ENCODE results near the gene TRIM24. TPM values are rescaled to one million over a fixed set of nuclear protein-coding genes. Genes with fewer than 3 reads are reported as not detected.

The TRIM24 gene
- total and polyA plus RNA-seq, 2 experiments from 2014 or later = 3.4 to 7.5 TPM

DNA sequence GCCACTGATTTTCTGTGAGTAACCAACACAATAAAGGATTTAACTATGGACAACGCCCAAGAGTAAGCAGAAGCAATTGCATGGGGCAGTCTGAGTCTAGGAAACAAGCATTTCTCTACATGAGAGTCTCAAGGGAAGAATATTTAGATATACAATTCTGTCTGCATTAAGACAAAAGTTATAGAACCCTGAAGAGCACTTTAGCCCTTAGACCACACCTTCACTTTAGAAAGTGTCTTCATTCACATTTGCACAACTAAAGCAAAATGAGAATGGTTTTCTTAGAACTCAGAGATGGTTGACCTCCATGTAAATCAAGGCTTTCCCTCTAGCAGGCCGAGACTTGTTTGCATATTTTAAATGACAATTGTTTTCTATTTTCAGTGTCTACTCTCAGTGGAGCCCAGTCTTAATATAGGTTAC, 25.5 kb upstream of the TRIM24 start:
- in situ Hi-C loops (cut with MboI) = no loop called here
- H2AFZ ChIP-seq = no peak overlapping the region
- peaks cover 3% of the 10 kb centered on the region for H3K9me3 ChIP-seq (ENCODE audit: low read depth)
- no peak for DNase-seq
- no peak overlapping the region for H3K27ac ChIP-seq
- H3K9me2 ChIP-seq (ENCODE audit: insufficient read depth) = no peaks in the 10 kb centered on the region
- H3F3A ChIP-seq (ENCODE audit: insufficient read depth) = no peaks in the 10 kb centered on the region
- no peak overlapping the region for H3K4me3 ChIP-seq
- H3K27me3 ChIP-seq (replicated peaks; ENCODE audit: insufficient read depth) = no peaks in the 10 kb centered on the region
- no peak overlapping the region for H3K4me2 ChIP-seq (ENCODE audit: unreplicated experiment)
- no peak overlapping the region for H3K9ac ChIP-seq
- 12 to 15% methylated on average over 2 of the region's 2 CpGs for WGBS, 2 experiments (ENCODE audit: low coverage in 1 of 2, low lambda C conversion rate in 2 of 2, missing lambda C conversion rate in 2 of 2)
- H4K20me1 ChIP-seq (ENCODE audit: insufficient read depth) = no peaks in the 10 kb centered on the region
- no peak for TF ChIP-seq EZH2 (IDR thresholded peaks at IDR 0.05; ENCODE audit: insufficient read depth, poor library complexity, severe bottlenecking)
- no peak for TF ChIP-seq EZH2phosphoT487 (IDR thresholded peaks at IDR 0.05; ENCODE audit: insufficient read depth, low read depth)
- H3K36me3 ChIP-seq (ENCODE audit: low read depth) = no peaks in the 10 kb centered on the region
- no peaks in the 10 kb centered on the region for H3K79me2 ChIP-seq (ENCODE audit: insufficient read depth)
- no peaks in the 10 kb centered on the region for H3K4me1 ChIP-seq (ENCODE audit: insufficient read depth)

DNA sequence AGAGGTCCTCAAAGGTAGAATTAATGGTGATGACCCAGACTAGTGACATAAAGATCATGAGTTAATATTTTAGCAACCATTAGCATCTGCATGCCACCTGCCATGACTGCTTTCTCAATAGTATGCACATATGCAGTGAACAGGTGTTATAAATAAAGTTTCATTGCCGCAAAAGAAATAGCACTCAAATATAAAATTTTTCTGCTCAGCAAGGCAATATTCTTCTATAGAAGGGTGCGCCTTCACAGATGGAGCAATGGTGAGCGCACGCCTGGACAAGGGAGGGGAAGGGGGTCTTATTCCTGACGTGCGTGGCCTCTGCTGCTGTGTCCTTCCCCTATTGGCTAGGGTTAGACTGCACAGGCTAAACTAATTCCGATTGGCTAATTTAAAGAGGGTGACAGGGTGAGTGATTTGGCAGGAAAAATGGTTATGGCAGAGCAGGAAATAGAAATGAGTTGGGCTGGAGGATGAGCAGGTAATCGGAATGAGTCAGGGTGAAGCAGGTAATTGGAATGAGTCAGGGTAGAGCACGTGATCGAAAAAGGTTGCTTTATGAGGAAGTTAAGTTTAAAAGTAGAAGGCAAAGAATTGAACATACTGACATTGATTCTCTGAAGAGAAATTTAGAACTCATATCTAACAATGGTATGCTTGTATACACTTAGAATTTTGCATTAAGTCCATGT, 24.7 kb upstream of the TRIM24 start:
- Histone ChIP-seq H3K27ac (no peak overlapping the region), H3K36me3 (ENCODE audit: low read depth) (no peaks in the 10 kb centered on the region), H3K9me3 (ENCODE audit: low read depth) (peaks cover 3% of the 10 kb centered on the region), H3K9me2 (ENCODE audit: insufficient read depth) (no peaks in the 10 kb centered on the region), H2AFZ (no peak overlapping the region), H3K9ac (no peak overlapping the region), H3K4me1 (ENCODE audit: insufficient read depth) (no peaks in the 10 kb centered on the region), H3K27me3 (replicated peaks; ENCODE audit: insufficient read depth) (no peaks in the 10 kb centered on the region), H4K20me1 (ENCODE audit: insufficient read depth) (no peaks in the 10 kb centered on the region), H3F3A (ENCODE audit: insufficient read depth) (no peaks in the 10 kb centered on the region), H3K4me2 (ENCODE audit: unreplicated experiment) (no peak overlapping the region), H3K4me3 (no peak overlapping the region), H3K79me2 (ENCODE audit: insufficient read depth) (no peaks in the 10 kb centered on the region)
- TF ChIP-seq EZH2phosphoT487 (IDR thresholded peaks at IDR 0.05; ENCODE audit: insufficient read depth, low read depth) (no peak), EZH2 (IDR thresholded peaks at IDR 0.05; ENCODE audit: insufficient read depth, poor library complexity, severe bottlenecking) (no peak)
- DNase-seq = no peak
- 54 to 59% methylated on average over 10 of the region's 10 CpGs for WGBS, 2 experiments (ENCODE audit: low coverage in 1 of 2, low lambda C conversion rate in 2 of 2, missing lambda C conversion rate in 2 of 2)
- in situ Hi-C loops (cut with MboI) = no loop called here

DNA sequence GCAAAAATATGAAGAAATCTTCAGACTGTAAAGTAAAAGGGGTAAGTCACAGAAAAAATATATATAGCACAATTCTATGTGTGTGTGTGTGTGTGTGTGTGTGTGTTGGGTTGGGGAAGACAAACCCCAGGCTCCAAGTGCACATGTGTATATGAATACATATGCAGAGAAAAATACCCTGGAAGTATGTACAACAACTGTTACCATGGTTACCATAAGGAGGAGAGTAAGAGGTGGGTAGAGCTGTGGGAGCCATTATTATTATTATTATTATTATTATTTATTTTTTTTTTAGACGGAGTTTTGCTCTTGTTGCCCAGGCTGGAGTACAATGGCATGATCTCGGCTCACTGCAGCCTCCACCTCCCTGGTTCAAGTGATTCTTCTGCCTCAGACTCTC, 23.7 kb upstream of the TRIM24 start:
- 28 to 35% methylated on average over 2 of the region's 2 CpGs for WGBS, 2 experiments (ENCODE audit: low coverage in 1 of 2, low lambda C conversion rate in 2 of 2, missing lambda C conversion rate in 2 of 2)
- Histone ChIP-seq H3K36me3 (ENCODE audit: low read depth) (no peaks in the 10 kb centered on the region), H3K27ac (no peak overlapping the region), H3K9me2 (ENCODE audit: insufficient read depth) (no peaks in the 10 kb centered on the region), H3F3A (ENCODE audit: insufficient read depth) (no peaks in the 10 kb centered on the region), H3K4me1 (ENCODE audit: insufficient read depth) (no peaks in the 10 kb centered on the region), H3K4me3 (no peak overlapping the region), H3K27me3 (replicated peaks; ENCODE audit: insufficient read depth) (no peaks in the 10 kb centered on the region), H3K9ac (no peak overlapping the region), H3K9me3 (ENCODE audit: low read depth) (peaks cover 3% of the 10 kb centered on the region), H4K20me1 (ENCODE audit: insufficient read depth) (no peaks in the 10 kb centered on the region), H3K79me2 (ENCODE audit: insufficient read depth) (no peaks in the 10 kb centered on the region), H2AFZ (no peak overlapping the region), H3K4me2 (ENCODE audit: unreplicated experiment) (no peak overlapping the region)
- in situ Hi-C loops (cut with MboI) = no loop called here
- no peak for DNase-seq
- TF ChIP-seq EZH2 (IDR thresholded peaks at IDR 0.05; ENCODE audit: insufficient read depth, poor library complexity, severe bottlenecking) = no peak
- no peak for TF ChIP-seq EZH2phosphoT487 (IDR thresholded peaks at IDR 0.05; ENCODE audit: insufficient read depth, low read depth)

DNA sequence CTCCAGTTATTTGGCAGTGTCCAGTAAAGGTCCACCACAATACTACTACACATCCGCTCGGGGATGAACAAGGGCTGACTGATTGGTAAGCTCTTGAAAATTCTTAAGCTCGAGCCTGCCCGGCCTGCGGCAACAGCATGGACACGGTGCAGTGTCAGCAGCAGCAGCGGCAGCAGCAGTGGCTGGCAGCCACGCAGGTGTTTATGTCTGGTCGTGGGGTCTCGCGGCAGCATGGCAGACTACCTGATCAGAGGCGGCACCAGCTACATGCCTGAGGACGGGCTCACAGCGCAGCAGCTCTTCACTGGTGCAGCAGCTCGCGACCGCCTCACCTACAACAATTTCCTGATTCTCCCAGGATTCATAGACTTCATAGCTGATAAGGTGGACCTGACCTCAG, 19.6 kb upstream of the TRIM24 start:
- 62 to 67% methylated on average over 17 of the region's 17 CpGs for WGBS, 2 experiments (ENCODE audit: low coverage in 1 of 2, low lambda C conversion rate in 2 of 2, missing lambda C conversion rate in 2 of 2)
- Histone ChIP-seq H3K9me2 (ENCODE audit: insufficient read depth) (no peaks in the 10 kb centered on the region), H3K36me3 (ENCODE audit: low read depth) (no peaks in the 10 kb centered on the region), H3K9ac (no peak overlapping the region), H3F3A (ENCODE audit: insufficient read depth) (no peaks in the 10 kb centered on the region), H3K27ac (no peak overlapping the region), H3K4me1 (ENCODE audit: insufficient read depth) (no peaks in the 10 kb centered on the region), H3K9me3 (ENCODE audit: low read depth) (no peaks in the 10 kb centered on the region), H3K4me3 (no peak overlapping the region), H3K4me2 (ENCODE audit: unreplicated experiment) (no peak overlapping the region), H3K79me2 (ENCODE audit: insufficient read depth) (no peaks in the 10 kb centered on the region), H2AFZ (no peak overlapping the region), H4K20me1 (ENCODE audit: insufficient read depth) (no peaks in the 10 kb centered on the region), H3K27me3 (replicated peaks; ENCODE audit: insufficient read depth) (no peaks in the 10 kb centered on the region)
- TF ChIP-seq EZH2phosphoT487 (IDR thresholded peaks at IDR 0.05; ENCODE audit: insufficient read depth, low read depth) (no peak), EZH2 (IDR thresholded peaks at IDR 0.05; ENCODE audit: insufficient read depth, poor library complexity, severe bottlenecking) (no peak)
- in situ Hi-C loops (cut with MboI) = no loop called here
- DNase-seq = no peak

All from GM23248 (cell line).